Heart right ventricle (tissue), 16 donors: ENCODE measurements around the gene LPP. TPM values are rescaled to one million over a fixed set of nuclear protein-coding genes. Genes with fewer than 3 reads are reported as not detected.

Experiments used
- ATAC-seq, 8 donors: fragments of 200-7000 bp; cut with Tn5 transposase; one replicate each; pipeline ENCODE4 v1.9.1; 2020; ENCODE audit warnings: mild to moderate bottlenecking in 8 of 8, moderate library complexity in 8 of 8, moderate number of reproducible peaks in 1 of 8
- DNase-seq, 2 donors: peaks; one replicate each; pipeline ENCODE4 v3.0.0-alpha.2; 2020
- H3K27ac ChIP-seq, 10 donors: fragments of 200-600 bp; sonication (generic) in 2 of 10; one replicate each; pipeline versions ENCODE4 v1.5.0 to v1.8.0; 2020 to 2022; ENCODE audit warnings: mild to moderate bottlenecking in 3 of 10
- H3K27me3 ChIP-seq, 7 donors: fragments of 200-600 bp; one replicate each; pipeline ENCODE4 v1.8.0; 2021 to 2022; ENCODE audit warnings: mild to moderate bottlenecking in 2 of 7
- H3K36me3 ChIP-seq, 9 donors: fragments of 200-600 bp; sonication (generic) in 1 of 9; one replicate each; pipeline versions ENCODE4 v1.5.0 to v1.8.0; 2020 to 2022; ENCODE audit warnings: mild to moderate bottlenecking in 2 of 9
- H3K4me1 ChIP-seq, 9 donors: fragments of 200-600 bp; sonication (generic) in 1 of 9; one replicate each; pipeline versions ENCODE4 v1.5.0 to v1.8.0; 2020 to 2022; ENCODE audit warnings: mild to moderate bottlenecking in 4 of 9
- H3K4me3 ChIP-seq, 10 donors: fragments of 200-600 bp; sonication (generic) in 2 of 10; one replicate each; pipeline versions ENCODE4 v1.5.0 to v1.8.0; 2020 to 2022; ENCODE audit warnings: mild to moderate bottlenecking in 7 of 10, moderate library complexity in 2 of 10
- H3K9me3 ChIP-seq, 11 donors: fragments of 200-600 bp in 10 of 11; sonication (generic) in 2 of 11; one replicate each; pipeline versions ENCODE4 v1.5.0 to v1.8.0; 2013 to 2022; ENCODE audit warnings: mild to moderate bottlenecking in 2 of 11, control low read depth in 1 of 11, moderate library complexity in 1 of 11
- CTCF ChIP-seq, 9 donors: fragments of 200-600 bp; sonication (generic) in 2 of 9; IDR thresholded peaks; one replicate each; pipeline versions ENCODE4 v1.5.0 to v1.8.0; 2021 to 2022; ENCODE audit warnings: antibody characterized with exemption in 9 of 9, mild to moderate bottlenecking in 5 of 9, moderate library complexity in 1 of 9
- WGBS, 2 donors: extraction: QIAGEN DNeasy Blood & Tissue Kit; methylation state at CpG; one replicate each; pipeline ENCODE4 v1.1.7; 2013; ENCODE audit warnings: inconsistent platforms in 1 of 2; 5-methylcytosine and 5-hydroxymethylcytosine counted together
- intact Hi-C, 10 donors: fragments of 100-400 bp; cut with DNase I; formaldehyde crosslinking; loops; one replicate each; pipeline versions ENCODE4 v1.11.1 to v1.14.2; 2022
- polyA plus RNA-seq, 2 donors: library from polyadenylated mRNA; stranded (reverse); fragments of 200-250 nt; gene quantifications; one replicate each; pipeline ENCODE4 v1.2.3, GENCODE V29; 2013
- total RNA-seq, 10 donors: library from RNA; stranded (reverse); fragmentation: NEBNext Ultra II Directional in 3 of 10; extraction: Animal tissue kit (Norgen Biotek cat#: 25700) in 3 of 10; gene quantifications; one replicate each; pipeline versions ENCODE4 v1.2.1 to v1.2.4, GENCODE V29; 2021 to 2023
- donor health status: Arrhythmogenic right ventricular cardiomyopathy.
- donor health status: ischemic (EF 13 %, LVEDD 7.1; RV severe dilation, severe dysfunction).
- donor health status: healthy with polysubstance abuse.
- donor health status: DM: no; HTN: yes; CAD: no.
- donor health status: DM: no; HTN: no; CAD: no.
- donor health status: ischemic (EF 25% LVEDD 6.9; RV normal size, moderate dysfunction).
- donor health status: ischemic (EF 25% LVEDD 5.7; RV mildly dilated, moderate dysfunction).
- donor health status: healthy.
- donor health status: DM: yes; HTN: yes; CAD: no.
- donor health status: Ischemic cardiomyopathy.
- donor health status: ischemic (EF 35%, LVEDD 5.7; RV mildly dilated, moderate dysfunction).
- donor health status: nonischemic (EF 11% LVEDD 7.7; RV severe dilation, severe dysfunction).
- donor health status: DM: yes; HTN: yes; CAD: no.
- donor health status: PGD.
- donor health status: ischemic (EF 29% LVEDD 5.4; RV normal size, mild dysfunction).
- donor health status: nonischemic (EF 23%, LVEDD 6.1; RV moderate dilation, normal function).

LPP gene
- total and polyA plus RNA-seq, 12 donors: 8.5 to 188 (median 140) TPM

GRCh38 chr3:188330138-188330537, 176.2 kb downstream of the LPP start:
- 85 to 93% methylated on average over 2 of the region's 2 CpGs for WGBS, 2 donors
- Histone ChIP-seq H3K27ac (no peak overlapping the region), H3K9me3 (peaks cover 0 to 9% (median 0%) of the 10 kb centered on the region in 11 donors), H3K4me1 (peaks cover 3 to 51% (median 31%) of the 10 kb centered on the region in 9 donors), H3K27me3 (no peaks in the 10 kb centered on the region), H3K4me3 (no peak overlapping the region), H3K36me3 (no peaks in the 10 kb centered on the region)
- intact Hi-C loops: no loop called here
- DNase-seq: no peak
- ATAC-seq: no peak
- no peak for TF ChIP-seq CTCF (IDR thresholded peaks at IDR 0.05)

GRCh38 chr3:188331166-188331565, 177.2 kb downstream of the LPP start:
- ATAC-seq: peak in 1 of 8 donors; percentile 29
- intact Hi-C loops: no loop called here
- Histone ChIP-seq H3K27ac (no peak overlapping the region), H3K4me1 (peaks cover 0 to 41% (median 24%) of the 10 kb centered on the region in 9 donors), H3K4me3 (no peak overlapping the region), H3K9me3 (peaks cover 0 to 17% (median 0%) of the 10 kb centered on the region in 11 donors), H3K27me3 (no peaks in the 10 kb centered on the region), H3K36me3 (no peaks in the 10 kb centered on the region)
- WGBS, 2 donors: 98 to 100% methylated on average over 1 of the region's 1 CpG
- no peak for DNase-seq
- no peak for TF ChIP-seq CTCF (IDR thresholded peaks at IDR 0.05)

- no peaks in the 10 kb centered on the region for H3K36me3 ChIP-seq
- peaks cover 0 to 39% (median 16%) of the 10 kb centered on the region in 9 donors for H3K4me1 ChIP-seq
- ATAC-seq (no peak), DNase-seq (no peak)
- no peak overlapping the region for H3K4me3 ChIP-seq
- peaks cover 0 to 17% (median 0%) of the 10 kb centered on the region in 11 donors for H3K9me3 ChIP-seq
- no peak overlapping the region for H3K27ac ChIP-seq
- WGBS, 2 donors: 94 to 95% methylated on average over 3 of the region's 3 CpGs
- intact Hi-C loops: no loop called here
- no peak for TF ChIP-seq CTCF (IDR thresholded peaks at IDR 0.05)
- H3K27me3 ChIP-seq: no peaks in the 10 kb centered on the region
Observed at GRCh38 chr3:188332085-188332484, 178.1 kb downstream of the LPP start.

GRCh38 chr3:188335656-188336055, 181.7 kb downstream of the LPP start:
- no peak overlapping the region for H3K27ac ChIP-seq
- H3K36me3 ChIP-seq: no peaks in the 10 kb centered on the region
- DNase-seq (no peak), ATAC-seq (no peak)
- intact Hi-C loops: no loop called here
- WGBS, 2 donors: 97 to 99% methylated on average over 3 of the region's 3 CpGs
- TF ChIP-seq CTCF (IDR thresholded peaks at IDR 0.05): no peak
- H3K4me3 ChIP-seq: no peak overlapping the region
- H3K9me3 ChIP-seq: peaks cover 0 to 17% (median 0%) of the 10 kb centered on the region in 11 donors
- peaks cover 0 to 50% (median 26%) of the 10 kb centered on the region in 9 donors for H3K4me1 ChIP-seq
- no peaks in the 10 kb centered on the region for H3K27me3 ChIP-seq
